Left renal cortex interstitium (tissue), 4 donors: ENCODE data around the gene WNK1. TPM values are rescaled to one million over a fixed set of nuclear protein-coding genes. Genes with fewer than 3 reads are reported as not detected.
"Not testable (repeated sequence)": the region's sequence is repeated elsewhere in the genome, so short reads cannot be mapped to it uniquely, and the experiment has no call there.

Experiments
- DNase-seq, 4 donors: peaks; one replicate each; pipeline ENCODE4 v3.0.0-alpha.2; 2013; ENCODE audit warnings: low read depth in 4 of 4, low spot score in 2 of 4, missing footprints in 1 of 4
- polyA plus RNA-seq, 4 donors: library from polyadenylated mRNA; unstranded; fragments of 120-200 nt; gene quantifications; one replicate each; pipeline ENCODE4 v1.2.1, GENCODE V29; 2013; ENCODE audit not compliant: insufficient read length in 4 of 4

WNK1 gene
- polyA plus RNA-seq = 100 to 1,000 TPM in 3 of 4 donors, 10 to 100 TPM in 1; 91.3 to 133 (median 115) TPM

DNA sequence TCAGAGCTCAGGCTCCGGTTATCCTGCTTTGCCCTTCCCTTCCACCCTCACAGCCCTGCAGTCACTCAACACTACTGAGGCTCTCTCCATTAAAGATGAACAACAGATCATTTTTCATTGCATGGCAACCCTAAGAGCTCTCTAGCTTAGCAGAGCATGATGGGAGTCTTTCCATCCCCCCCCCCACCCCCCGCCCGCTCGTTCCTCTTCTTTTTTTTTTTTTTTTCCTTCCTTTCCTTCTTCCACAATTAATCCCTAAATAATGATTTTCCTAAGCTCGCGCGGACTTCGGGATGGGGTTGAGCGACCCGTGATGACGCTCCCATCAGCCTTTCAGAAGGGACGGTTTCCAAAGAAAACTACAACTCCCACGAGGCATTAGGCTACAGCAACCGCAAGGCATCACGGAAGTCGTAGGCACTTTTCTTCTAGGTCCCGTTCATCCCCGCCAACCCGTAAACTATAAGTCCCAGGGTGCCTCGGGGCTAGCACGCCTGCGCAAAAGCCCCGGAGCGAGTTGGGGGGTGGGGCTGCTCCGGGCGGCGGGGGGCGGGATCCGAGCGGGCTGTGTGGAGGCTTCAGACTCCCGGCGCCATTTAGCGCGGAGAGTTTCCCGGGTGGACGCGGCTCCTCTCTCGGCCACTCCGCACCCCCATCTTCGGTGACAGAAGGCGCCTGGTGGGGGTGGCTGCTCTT, at the start of gene WNK1:
TSS of gene WNK1 (plus strand) at position 581 of the 696 bp plus-strand sequence. CDS start 987 bp downstream, outside the sequence.
- DNase-seq = peak; percentile 92 to 97 (median 96)

DNA sequence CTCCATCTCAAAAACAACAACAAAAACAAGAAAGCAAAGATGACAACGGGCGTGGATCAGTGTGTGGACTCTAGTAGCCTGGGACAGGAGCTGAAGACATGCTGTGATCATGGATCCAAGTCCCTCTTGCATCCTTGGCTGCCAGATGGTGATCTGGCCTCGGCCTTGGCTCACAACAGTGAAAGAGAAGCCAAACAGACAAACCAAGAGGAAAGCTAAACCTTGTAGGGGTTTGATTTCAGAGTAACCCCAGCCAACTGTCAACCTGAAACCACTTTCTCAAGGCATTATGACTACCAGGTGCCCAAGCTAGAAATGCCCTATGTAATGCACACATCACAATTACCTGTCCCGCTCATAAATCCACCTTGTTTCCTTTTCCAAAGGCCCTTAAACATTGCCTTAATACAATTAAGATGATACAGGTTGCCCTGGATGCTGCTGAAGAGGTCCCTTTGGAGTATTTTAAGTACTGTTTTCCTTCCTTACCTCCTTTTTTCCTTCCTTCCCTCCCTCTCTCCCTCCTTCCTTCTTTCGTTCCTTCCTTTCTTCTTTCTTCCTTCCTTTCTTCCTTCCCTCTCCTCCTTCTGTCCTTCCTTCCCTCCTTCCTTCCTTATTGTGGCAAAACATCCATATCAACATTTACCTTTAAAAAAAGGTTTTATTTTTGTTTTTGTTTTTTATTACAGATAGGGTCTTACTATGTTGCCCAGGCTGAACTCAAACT, 47.7 kb upstream of the WNK1 start:
- no peak for DNase-seq

DNA sequence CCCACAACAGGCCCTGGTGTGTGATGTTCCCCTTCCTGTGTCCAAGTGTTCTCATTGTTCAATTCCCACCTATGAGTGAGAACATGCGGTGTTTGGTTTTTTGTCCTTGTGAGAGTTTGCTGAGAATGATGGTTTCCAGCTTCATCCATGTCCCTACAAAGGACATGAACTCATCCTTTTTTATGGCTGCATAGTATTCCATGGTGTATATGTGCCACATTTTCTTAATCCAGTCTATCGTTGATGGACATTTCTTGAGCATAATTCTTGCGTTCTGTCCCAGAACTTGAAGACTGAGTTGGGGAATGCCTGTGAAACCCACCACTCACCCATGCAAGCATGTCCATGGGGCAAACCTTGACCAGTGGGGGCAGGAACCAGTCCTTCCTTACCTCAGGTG, 44.3 kb upstream of the WNK1 start:
- not testable (repeated sequence) for DNase-seq

DNA sequence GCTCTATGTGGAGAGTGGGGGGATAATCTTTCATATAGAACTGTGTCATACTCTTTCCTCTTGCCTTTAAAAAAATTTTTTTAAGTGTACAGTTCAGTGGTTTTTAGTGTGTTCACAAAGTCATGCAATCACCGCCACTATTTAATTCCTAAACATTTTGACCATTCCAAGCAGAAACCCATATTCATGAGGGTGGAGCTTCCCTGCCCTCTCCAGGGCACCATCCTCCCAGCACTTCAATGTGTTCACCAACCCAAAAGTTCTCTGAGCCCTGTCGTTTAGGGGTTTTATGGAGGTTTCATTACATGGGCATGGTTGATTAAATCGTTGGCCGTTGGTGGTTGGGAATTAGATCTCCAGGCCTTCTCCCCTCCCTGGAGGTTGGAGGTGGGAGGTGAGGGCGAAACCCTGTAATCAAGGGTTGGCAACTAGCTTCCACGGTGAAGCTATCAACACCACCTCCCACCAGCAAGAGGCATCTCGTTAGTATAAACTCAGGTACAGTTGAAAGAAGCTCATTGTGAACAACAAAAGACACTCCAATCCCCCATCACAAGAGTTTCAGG, 42.8 kb upstream of the WNK1 start:
- no peak for DNase-seq

DNA sequence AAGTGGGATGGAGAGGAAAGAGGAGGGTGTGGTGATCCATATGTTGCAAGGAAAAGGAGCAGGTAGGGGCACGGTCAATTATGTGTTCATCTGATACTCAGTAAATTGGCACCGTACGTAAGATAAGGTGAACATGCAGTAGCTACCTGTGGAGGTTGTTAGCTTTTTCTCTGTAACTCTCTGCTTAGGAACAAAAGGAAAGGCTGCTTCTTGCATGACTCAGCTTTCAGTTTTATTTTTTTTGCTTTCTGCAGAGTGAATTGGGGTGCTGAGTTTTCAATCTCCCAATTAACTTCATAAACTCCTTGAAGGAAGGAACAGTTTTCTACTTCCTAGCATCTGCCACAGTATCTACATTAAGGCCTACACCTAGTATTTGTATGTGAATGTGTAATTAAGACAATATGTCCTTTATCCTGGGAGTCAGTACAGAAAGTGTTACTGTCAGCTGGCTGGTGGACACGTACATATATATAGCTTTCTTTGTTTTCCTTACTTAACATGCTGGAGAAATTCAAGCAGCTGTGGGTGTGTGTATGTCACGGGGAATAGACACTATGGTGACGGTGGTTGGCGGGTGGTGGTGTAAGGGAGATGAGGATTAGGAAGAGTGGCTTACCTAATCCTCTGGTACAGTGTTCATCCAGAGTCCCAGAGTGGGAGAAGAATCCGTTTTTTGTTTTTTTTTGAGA, 40.1 kb upstream of the WNK1 start:
- no peak for DNase-seq

DNA sequence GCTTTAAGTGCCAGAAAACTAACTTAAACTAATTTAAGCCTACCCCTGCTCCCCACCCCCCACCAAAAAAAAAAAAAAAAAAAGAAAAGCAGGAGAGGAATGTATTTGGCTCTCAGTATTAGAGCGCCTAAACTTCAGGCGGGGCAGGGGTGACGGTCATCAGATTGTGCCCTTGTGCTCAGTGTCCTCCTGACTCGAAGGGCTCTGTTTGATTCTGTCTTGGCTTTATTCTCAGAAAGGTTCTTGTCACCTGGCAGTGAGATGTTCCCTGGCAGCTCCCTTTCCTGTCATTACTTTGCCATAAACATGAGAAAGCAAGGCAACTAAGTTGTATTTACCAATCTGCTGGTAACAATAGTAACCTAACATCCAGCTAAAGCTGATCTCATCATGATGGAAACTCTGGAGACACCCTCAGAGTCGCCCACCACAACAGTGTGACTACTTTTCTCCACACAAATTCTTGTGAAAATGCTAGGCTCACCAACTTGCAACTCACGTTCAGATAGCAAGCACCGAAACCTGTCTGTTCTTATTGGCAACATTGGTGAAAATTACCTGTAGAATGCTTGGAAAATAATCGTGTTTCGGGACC, 39.0 kb upstream of the WNK1 start:
- no peak for DNase-seq

DNA sequence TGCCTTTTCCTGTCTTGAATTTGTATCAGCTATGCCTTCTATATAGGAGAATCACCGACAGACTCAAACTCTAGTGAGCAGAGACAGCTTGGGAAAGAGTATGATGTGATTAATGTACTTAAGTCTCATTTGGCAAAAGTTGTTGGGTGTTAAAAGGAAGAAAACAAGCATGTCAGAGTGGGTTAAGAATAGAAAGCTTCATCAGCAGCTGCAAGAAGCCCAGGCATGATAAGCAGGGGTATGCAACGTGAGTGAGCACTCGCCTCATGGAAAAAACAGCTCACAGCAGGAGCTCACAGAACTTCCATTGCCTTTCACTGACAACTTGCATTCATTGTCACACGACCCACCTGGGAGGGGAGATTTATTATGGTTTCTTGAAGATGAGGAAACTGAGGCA, 35.9 kb upstream of the WNK1 start:
- DNase-seq = no peak

DNA sequence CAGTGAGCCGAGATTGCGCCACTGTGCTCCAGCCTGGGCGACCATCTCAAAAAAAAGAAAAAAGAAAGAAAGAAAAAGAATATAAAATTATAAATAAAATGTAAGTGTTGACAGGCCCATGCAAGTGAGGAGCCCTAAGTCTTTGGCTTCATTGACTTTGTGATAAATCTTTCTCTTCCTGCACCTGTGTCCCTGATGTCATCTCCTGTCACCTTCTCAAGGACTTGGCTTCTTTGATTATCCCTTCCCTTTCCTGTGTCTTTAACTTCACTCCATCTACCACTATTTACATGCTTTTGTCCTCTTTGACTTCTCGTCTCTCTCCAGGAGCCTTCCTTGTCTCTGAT, 33.6 kb upstream of the WNK1 start:
- no peak for DNase-seq

DNA sequence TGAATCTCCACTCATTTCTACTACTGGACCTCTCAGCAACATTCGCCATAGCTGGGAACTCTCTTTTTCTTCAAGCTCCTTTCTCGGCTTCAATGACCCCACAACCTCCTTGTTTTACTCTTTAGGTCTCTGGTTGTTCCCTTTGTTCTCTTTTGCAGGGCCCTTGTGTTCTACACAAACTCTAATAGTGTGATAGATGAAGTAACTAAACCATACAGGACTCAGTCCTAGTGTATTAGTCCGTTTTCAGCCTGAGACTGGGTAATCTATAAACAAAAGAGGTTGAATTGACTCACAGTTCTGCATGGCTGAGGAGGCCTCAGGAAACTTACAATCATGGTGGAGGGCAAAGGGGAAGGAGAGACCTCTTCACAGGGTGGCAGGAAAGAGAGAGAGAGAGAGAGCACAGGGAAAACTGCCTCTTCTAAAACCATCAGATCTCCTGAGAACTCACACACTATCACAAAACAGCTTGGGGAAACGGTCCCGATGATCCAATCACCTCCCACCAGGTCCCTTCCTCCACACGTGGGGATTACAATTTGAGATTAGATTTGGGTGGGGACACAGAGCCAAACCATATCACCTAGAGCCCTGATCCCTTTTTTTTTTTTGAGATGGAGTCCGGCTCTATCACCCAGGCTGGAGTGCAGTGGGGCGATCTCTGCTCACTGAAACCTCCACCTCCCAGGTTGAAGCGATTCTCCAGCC, 32.0 kb upstream of the WNK1 start:
- DNase-seq = no peak

DNA sequence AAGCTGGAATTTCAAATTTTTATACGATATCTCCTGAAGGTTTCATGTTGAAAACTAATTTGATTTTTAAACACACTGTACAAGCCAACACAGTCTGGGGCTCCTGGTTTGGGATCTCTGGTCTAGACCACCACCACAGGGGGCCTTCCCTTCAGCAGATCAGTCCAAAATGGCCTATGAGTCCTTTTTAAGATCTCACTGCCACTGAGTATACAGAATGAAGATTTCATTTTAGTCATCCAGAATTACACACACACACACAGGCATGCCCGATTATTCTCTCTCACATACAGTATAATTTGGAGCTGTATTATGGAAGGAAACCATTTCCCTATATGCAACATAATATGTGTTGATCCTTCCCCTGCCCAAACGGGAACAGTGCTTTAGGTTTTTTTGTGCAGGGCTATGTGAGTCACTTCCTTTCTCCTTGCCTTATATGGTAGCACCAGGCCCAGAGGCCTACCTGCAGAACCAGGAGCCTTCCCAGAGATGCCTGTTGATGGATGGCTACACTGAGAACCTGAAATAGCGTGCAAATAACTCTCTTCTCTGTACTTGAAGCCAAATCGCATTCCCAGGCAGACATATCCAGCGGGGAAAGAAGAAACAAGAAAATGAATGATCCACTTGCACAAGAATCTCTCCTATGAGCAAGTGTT, 28.1 kb upstream of the WNK1 start:
- DNase-seq = no peak

DNA sequence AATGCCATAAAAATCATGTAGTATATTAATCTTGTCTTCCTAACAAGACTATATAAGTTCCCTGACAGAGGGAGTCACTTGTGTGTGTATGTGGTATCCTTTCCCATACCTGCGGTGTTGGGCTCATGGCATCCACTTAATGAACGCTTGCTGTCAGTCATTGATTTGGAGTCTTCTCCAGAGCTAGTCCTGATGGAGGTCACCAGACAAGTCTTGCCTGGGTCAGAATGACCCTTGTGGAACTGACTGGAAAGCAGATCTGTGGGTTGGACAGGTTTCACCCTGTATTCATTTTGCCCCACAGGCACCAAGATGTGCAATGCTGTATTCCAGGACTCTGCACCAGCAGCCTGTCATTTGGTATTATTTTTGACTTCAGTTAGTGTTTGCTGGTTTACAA, 27.3 kb upstream of the WNK1 start:
- DNase-seq = no peak

DNA sequence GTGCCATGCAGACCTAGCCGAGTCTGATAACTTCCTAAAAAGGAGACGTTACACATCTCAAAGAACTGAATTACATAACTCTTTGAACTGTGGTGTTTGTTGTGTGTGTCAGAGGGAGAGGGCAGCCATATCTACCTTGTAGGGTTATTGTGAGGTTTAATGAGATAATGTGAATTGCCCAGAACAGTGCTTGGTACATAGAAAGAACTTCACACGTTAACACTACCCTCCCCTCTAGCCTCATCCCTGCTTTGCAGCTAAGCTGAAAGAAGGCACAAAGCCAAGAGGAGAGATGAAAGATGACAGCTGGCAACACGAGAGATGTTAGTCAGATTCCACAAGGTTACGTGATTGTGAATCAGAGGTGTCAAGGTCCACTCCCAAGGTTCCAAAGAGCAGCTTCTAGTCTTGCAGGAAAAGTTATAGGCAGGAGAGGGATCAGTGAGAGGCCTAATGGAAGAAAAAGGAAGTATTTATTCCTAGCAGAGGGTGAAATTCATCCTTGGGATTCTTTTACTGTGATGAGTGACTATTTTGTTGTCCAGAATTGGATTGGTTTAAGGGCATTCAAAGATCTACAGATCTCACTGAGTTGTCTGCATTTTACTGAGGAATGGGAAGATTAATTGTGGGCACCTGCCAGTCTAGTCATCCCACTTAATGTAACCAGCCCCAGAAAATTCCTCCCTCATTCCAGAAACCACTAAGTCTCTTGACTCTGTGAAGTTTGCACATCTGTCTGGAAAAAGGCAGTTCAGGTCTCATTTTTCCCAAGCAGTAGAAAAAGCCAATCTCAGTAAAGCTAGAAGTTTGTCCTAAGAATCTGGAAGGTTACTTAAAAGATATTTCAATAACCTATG, 25.9 kb upstream of the WNK1 start:
- DNase-seq = no peak

DNA sequence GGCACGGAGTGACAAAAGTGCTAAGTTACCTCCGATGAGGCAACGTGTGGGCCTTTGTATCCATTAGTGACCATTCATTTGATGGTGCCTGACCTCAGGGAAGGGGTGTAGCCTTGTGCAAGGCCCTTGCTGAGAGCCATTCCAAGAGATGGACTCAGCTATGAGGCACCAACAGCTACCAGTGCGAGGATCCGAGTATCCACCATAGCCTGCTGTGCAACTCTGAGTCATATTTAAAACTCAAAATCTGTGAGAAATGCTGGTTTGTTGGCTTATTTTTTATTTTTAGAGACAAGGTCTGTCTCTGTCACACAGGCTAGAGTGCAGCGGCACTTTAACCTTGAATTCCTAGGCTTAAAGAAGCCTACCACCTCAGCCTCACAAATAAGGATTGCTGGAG, 25.1 kb upstream of the WNK1 start:
- no peak for DNase-seq

DNA sequence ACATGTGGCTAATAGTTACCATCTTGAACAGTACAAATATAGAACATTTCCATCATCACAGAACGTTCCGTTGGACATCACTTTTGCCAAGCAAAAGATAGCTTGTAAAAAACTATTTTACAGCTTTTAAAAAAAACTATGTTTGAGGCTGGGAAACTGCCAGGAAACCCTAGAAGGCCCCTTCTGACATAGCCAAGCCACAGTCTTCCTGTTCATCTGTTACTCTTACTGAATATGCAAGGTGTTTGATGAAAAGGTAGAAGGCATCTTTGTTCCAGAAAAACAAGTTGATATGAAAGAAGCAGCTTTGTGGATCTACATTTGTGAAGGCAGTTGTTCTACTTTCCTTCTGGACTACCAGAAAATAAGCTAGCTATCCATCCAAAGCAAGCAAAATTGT, 23.6 kb upstream of the WNK1 start:
- DNase-seq = no peak

DNA sequence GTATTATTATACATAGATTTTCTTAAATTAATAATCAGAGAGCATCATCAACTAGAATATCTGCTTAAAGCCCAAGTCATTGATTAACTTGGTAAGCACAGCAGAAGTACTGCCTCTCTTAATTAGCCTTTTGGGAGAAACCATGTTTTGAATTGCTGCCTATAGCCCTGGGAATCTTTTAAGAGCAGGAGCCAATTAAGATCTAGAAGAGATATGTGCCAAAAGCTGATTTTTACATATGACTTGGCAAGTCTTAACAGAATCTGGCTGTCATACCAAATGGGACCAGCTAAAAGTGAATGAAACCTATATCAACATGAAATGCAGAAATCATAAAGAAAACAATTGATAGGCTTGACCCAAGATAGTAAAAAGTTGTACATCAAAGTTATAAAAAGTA, 23.2 kb upstream of the WNK1 start:
- DNase-seq = no peak

DNA sequence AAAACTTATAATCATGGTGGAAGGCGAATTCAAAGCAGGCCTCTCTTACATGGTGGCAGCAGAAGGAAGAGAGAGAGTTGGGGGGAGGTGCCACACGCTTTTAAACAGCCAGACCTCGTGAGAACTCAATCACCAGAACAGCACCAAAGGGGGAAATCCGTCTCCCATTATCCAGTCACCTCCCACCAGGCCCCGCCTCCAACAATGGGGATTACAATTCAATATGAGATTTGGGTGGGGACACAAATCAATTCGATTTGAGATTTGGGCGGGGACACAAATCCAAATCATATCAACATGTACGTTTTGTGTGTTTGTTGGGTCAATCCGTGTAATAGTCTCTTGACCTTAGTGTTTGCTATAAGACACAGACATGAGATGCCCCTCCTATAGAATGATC, 21.8 kb upstream of the WNK1 start:
- no peak for DNase-seq

DNA sequence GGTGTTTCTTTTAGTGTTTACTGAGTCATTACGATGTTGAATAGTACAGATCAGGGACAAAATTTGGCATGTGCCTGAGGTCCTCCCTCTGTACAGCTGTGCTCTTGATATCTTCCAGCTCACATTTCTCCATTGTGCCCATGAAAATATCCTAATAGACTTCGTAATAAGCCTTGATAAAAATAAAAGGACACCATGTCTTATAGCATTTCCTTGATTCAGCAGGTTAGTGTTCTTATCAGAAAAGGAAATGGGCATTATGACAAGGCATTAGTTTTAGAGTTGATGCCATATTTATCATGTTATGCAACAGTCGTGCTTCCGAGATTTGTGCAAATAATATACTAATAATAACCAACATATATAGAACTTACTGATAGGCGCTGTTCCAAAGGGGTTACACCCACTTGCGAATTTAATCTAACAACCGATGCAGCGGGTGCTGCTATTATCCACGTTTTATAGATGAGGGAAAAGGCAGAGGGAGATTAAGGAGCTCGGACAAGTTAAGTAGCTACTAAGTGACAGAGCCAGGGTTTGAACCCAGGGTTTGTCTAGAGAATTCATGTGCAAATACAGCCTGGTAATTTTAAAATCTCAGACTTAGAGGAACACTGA, 15.1 kb upstream of the WNK1 start:
- no peak for DNase-seq

DNA sequence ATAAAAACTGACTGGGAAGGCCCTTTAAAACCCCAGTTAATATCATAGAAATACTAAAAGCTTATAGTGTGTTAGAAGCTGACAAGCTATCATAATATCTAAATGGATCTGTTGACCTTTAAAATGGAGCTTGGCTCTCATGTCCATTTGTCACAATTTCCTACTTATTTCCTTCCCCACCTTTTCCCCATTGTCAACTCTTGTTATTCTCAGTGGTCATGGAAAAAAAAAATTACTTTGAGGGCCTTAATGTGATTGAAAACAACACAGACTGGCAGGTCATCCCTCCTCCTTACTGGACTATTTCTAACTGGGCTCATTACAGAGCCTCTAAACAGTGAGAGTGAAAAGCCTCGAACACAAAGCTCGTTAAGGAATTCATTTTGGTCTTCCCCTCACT, 13.7 kb upstream of the WNK1 start:
- DNase-seq = no peak

DNA sequence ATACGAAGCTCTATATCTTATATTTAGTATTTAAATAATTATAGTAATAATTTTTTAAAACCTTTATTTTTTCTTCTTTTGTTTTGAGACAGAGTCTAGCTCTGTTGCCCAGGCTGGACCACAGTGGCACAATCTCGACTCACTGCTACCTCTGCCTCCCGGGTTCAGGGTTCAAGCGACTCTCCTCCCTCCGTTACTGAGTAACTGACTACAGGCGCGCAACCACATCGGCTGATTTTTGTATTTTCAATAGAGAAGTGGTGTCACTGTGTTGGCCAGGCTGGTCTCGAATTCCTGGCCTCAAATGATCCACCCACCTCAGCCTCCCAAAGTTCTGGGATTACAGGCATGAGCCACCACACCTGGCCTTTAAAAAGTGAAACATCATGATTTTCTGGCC, 13.0 kb upstream of the WNK1 start:
- DNase-seq = no peak
